ENCODE measurements around the gene CD58. TPM values are rescaled to one million over a fixed set of nuclear protein-coding genes. Genes with fewer than 3 reads are reported as not detected.

Gene CD58
- total and polyA plus RNA-seq, 9 of the 15 experiments (the other 6 are each of a cell fraction or from before 2014, with no cell fraction given): 18.1 to 113 (median 37.4) TPM

DNA sequence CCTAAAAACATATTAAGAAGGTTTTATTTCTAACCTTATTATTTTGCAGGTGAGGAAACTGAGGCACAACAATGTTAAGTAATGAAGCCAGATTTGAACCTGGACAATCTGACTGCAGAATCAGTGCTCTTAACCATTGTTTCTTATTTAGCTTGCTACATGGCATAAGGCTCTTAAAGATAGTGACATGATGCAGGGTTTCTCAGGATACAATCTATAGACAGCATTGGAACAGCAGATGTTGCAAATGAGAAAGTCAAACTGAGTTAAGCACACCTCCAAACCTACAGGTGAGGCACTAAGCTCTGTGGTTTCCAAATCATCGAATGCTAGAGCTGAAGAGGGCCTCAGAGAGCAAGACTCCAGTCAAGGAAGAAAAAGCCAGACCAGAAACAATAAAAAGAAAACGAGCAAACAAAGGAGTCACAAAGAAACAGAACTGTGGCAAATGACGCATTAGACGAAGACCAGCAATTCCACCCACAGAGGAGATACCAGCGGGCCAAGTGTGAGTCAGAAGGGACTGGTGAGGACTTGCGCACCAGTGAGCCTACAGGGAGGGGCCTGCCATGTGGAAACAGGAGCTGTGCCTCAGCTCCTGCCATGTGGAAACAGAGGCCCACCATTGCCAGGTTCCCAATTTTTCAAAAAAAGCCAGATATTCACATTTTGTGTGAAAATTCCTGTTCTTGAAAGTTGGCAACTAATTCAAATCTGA, 14.4 kb downstream of the CD58 start (continued):
- no peak for TF ChIP-seq ZSCAN32 (CRISPR knock-in tag; IDR thresholded peaks at IDR 0.05)
- no peak for TF ChIP-seq SAFB (IDR thresholded peaks at IDR 0.05; ENCODE audit: borderline replicate concordance, low read depth, low read length)
- no peak for TF ChIP-seq FOXA3 (CRISPR knock-in tag; conservative IDR thresholded peaks at IDR 0.05 in 1 of 2, IDR thresholded peaks at IDR 0.05 in 1 of 2)
- no peak for TF ChIP-seq ZNF3 (CRISPR knock-in tag; IDR thresholded peaks at IDR 0.05)
- TF ChIP-seq BCOR (IDR thresholded peaks at IDR 0.05): peak; percentile 77
- TF ChIP-seq RCOR1 (IDR thresholded peaks at IDR 0.05; ENCODE audit: borderline replicate concordance in 1 of 2, low read depth in 2 of 2, low read length in 2 of 2): 0 out of 4 replicates have a peak, but pooled peaks of 1 of the 2 experiments have one; percentile 15
- no peak for TF ChIP-seq STAG1 (CRISPR knock-in tag; IDR thresholded peaks at IDR 0.05; ENCODE audit: borderline replicate concordance)
- TF ChIP-seq, protein P1, sequence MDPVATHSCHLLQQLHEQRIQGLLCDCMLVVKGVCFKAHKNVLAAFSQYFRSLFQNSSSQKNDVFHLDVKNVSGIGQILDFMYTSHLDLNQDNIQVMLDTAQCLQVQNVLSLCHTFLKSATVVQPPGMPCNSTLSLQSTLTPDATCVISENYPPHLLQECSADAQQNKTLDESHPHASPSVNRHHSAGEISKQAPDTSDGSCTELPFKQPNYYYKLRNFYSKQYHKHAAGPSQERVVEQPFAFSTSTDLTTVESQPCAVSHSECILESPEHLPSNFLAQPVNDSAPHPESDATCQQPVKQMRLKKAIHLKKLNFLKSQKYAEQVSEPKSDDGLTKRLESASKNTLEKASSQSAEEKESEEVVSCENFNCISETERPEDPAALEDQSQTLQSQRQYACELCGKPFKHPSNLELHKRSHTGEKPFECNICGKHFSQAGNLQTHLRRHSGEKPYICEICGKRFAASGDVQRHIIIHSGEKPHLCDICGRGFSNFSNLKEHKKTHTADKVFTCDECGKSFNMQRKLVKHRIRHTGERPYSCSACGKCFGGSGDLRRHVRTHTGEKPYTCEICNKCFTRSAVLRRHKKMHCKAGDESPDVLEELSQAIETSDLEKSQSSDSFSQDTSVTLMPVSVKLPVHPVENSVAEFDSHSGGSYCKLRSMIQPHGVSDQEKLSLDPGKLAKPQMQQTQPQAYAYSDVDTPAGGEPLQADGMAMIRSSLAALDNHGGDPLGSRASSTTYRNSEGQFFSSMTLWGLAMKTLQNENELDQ (CRISPR knock-in tag; IDR thresholded peaks at IDR 0.05; ENCODE audit: borderline replicate concordance): no peak
- TF ChIP-seq ZNF133 (CRISPR knock-in tag; IDR thresholded peaks at IDR 0.05): no peak
- no peak for TF ChIP-seq SP1 (CRISPR knock-in tag; IDR thresholded peaks at IDR 0.05)
- peak; percentile 70; the same call in 1 of the 2 replicates for TF ChIP-seq L3MBTL2 (IDR thresholded peaks at IDR 0.05)
- TF ChIP-seq, protein P2, sequence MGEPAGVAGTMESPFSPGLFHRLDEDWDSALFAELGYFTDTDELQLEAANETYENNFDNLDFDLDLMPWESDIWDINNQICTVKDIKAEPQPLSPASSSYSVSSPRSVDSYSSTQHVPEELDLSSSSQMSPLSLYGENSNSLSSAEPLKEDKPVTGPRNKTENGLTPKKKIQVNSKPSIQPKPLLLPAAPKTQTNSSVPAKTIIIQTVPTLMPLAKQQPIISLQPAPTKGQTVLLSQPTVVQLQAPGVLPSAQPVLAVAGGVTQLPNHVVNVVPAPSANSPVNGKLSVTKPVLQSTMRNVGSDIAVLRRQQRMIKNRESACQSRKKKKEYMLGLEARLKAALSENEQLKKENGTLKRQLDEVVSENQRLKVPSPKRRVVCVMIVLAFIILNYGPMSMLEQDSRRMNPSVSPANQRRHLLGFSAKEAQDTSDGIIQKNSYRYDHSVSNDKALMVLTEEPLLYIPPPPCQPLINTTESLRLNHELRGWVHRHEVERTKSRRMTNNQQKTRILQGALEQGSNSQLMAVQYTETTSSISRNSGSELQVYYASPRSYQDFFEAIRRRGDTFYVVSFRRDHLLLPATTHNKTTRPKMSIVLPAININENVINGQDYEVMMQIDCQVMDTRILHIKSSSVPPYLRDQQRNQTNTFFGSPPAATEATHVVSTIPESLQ (CRISPR knock-in tag; IDR thresholded peaks at IDR 0.05): no peak
- TF ChIP-seq, protein P3, sequence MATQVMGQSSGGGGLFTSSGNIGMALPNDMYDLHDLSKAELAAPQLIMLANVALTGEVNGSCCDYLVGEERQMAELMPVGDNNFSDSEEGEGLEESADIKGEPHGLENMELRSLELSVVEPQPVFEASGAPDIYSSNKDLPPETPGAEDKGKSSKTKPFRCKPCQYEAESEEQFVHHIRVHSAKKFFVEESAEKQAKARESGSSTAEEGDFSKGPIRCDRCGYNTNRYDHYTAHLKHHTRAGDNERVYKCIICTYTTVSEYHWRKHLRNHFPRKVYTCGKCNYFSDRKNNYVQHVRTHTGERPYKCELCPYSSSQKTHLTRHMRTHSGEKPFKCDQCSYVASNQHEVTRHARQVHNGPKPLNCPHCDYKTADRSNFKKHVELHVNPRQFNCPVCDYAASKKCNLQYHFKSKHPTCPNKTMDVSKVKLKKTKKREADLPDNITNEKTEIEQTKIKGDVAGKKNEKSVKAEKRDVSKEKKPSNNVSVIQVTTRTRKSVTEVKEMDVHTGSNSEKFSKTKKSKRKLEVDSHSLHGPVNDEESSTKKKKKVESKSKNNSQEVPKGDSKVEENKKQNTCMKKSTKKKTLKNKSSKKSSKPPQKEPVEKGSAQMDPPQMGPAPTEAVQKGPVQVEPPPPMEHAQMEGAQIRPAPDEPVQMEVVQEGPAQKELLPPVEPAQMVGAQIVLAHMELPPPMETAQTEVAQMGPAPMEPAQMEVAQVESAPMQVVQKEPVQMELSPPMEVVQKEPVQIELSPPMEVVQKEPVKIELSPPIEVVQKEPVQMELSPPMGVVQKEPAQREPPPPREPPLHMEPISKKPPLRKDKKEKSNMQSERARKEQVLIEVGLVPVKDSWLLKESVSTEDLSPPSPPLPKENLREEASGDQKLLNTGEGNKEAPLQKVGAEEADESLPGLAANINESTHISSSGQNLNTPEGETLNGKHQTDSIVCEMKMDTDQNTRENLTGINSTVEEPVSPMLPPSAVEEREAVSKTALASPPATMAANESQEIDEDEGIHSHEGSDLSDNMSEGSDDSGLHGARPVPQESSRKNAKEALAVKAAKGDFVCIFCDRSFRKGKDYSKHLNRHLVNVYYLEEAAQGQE (IDR thresholded peaks at IDR 0.05; ENCODE audit: borderline replicate concordance): no peak
- TF ChIP-seq, protein P3 (CRISPR knock-in tag; IDR thresholded peaks at IDR 0.05; ENCODE audit: low read depth): no peak
- no peak for TF ChIP-seq ZBTB17 (CRISPR knock-in tag; IDR thresholded peaks at IDR 0.05)
- no peak for TF ChIP-seq NONO (IDR thresholded peaks at IDR 0.05; ENCODE audit: low read depth in 2 of 2, low read length in 1 of 2)
